AG20443 (cell line): ENCODE measurements around the gene EVA1C.
A peak's percentile ranks its signal among the peaks of the same experiment; 100 is the strongest.
"Not testable (repeated sequence)": the region's sequence is repeated elsewhere in the genome, so short reads cannot be mapped to it uniquely, and the experiment has no call there.

Source experiments
- DNase-seq: peaks from one replicate; pipeline ENCODE4 v3.0.0; 2012; ENCODE audit warnings: low spot score, mixed read lengths

The EVA1C gene

DNA sequence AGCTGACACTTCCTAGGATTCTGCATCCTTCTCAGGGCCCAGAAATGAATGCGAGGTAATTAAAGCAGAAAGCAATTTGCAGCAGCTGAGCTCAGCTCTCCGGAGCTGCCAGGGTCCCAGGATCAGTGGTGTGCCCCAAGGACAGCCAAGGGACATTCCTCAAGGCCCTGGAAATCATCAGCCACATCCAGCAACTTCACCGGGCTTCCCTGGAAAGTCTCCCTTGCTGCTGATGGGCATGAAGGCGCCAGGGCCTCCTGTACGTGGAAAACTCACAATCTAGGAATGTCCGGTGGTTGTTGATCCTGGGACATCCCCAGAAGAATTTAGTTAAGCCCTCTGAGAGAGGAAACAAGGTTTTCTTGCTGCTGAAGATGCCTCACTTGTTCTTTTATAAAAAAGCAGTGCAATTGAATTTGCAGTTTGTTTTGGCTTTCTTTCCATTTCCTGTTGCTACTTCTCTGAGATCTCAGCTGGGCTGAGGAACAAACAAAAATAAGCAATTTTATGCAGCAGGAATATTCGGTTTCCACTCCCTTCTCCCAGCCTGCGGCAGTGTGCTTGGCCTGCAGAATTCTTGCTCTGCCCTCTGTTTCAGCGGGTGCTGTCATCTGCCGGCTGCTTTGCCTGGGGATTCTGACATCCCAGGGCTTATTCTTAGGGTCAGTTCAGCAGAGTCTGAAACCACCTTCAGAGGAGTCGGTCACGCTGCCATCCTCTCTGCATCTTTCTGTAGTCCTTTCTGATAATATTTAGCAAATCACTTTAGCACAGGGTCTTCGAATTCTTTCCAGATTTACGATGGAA, 86.9 kb downstream of the EVA1C start:
- peak; percentile 52 for DNase-seq

DNA sequence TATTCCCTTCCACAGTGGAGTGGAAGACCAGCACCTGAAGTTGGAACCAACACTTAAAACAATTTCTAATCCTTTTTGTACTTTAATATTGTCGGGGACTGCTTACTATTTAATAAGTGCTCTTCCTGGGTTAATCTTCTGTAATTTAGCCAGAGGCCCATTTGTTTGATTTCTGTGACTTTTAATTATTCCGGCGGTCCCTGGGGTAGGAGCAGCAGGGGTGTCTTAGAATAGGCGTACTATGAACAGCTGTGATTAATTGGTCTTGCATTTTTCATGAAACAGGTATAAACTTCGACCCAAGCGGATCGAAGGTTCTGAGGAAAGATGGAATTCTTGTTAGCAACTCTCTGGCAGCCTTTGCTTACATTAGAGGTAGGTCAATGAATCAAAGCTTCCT, 91.1 kb downstream of the EVA1C start:
- not testable (repeated sequence) for DNase-seq

DNA sequence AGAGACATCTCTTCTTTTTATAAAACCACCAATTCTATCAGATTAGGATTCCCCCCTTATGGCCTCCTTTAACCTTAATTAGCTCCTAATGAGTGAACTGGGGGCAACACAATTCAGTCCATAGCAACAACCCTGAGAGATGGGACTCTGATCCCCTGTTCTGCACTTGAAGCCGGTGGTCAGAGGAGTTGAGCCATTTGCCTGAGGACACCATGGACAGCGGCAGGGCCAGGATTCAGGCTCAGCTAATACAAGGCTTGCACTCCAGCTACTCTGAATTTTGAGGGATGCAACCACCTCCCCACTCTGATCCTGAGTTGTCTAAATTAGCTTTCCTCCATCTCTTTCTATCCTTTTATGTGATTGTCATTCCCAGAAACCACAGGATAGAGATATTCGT, 93.3 kb downstream of the EVA1C start:
- not testable (repeated sequence) for DNase-seq

DNA sequence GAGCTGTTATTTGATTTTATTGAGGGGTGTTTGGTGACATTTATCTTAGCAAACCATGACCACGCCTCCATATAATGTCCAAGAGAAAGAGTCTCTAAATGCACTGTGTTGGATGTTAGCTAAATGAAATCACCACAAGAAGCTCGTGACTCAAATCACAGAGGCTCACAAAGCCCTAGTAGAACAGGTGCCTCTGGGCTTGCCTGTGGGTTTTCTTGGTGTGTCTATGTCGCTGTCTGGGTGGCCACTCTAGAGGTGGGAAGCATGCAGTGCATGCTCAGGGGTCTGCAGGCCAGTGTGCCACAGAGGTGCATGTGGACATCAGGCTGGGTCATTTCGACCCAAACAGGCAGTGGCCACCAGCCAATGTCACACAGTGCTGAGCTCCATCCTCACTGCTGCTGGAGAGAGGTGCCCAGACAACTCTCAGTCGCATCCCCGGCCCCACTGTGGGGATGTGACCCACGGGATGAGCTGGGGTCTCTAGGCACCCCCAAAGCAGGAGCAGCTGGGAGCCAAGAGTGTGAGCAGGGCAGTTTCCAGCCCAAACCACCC, 94.0 kb downstream of the EVA1C start:
- DNase-seq, result not testable (repeated sequence)

DNA sequence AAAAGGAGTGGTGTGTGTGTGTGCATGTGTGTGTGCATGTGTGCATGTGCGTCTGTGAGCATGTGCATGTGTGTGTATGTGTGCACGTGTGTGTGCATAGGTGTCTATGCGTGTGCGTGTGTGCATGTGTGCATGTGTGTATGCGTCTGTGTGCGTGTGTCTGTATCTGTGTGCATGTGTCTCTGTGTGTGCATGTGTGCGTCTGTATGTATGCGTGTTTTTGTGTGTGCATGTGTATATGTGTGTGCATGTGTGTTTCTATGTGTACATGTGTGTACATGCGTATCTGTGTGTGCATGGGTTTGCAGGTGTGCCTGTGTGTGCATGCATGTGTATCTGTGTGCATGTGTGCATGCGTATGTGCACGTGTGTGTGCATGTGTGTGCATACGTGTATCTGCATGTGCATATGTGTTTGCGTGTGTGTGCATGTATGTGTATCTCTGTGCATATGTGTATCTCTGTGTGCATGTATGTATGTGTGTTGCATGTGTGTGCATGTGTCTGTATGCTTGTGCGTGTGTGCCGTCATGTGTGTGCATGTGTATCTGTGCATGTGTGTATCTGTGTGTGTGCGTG, 94.9 kb downstream of the EVA1C start:
- DNase-seq, result no peak

DNA sequence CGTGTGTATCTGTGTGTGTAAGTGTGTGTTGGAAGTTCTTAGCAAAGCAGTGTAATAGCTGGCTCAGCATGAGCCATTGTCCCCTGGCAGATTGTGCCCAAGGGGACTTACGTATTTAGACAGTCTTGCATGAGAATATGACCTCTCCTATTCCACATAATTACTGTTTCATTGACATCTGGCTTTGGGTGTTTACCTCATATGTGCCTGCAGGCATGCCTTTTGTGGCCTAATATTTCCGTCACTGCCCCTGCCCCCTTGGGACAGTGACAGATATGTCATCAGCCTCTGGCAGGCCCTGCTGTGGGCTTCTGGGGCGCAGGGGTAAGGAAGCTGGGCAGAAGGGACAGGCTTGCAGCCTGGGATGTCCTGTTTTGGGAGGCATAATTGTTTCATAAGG, 95.5 kb downstream of the EVA1C start:
- not testable (repeated sequence) for DNase-seq

DNA sequence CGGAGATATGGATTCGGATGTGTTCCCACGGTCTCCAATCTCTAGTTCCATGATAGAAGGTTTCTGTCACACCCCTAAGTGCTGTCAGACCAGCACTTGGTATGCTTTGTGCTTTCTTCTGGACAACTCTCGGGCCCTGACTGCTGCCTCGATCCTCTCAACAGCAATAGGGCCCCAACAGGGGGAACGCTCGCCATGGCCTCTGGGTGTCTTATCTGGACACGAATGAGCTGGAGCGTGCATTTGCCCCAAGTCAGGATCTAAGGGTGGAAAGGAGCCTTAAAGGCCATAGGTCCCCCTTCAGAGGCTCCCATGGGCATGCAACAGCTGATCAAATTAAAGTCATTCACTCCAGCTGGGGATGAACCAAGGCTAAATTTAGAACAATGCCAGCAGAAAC, 96.1 kb downstream of the EVA1C start:
- no peak for DNase-seq

DNA sequence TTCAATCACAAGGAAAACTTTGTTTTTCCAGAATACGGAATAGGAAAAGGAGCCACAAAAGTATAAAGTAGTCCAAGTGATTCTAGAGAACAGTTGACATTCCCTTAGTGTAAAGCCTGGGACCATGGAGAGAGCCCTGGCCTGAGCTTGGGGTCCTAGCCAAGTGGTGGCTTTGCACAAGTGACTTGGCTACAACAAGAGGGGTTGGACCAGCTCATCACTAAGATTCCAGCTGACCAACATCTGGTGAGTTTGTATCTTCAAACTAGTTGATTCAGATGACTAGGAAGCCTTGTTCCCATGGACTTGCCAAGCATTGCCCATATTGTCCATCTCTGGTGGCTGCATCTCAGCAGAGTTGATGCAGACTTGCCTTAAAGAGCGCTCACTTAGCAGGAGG, 96.5 kb downstream of the EVA1C start:
- not testable (repeated sequence) for DNase-seq

DNA sequence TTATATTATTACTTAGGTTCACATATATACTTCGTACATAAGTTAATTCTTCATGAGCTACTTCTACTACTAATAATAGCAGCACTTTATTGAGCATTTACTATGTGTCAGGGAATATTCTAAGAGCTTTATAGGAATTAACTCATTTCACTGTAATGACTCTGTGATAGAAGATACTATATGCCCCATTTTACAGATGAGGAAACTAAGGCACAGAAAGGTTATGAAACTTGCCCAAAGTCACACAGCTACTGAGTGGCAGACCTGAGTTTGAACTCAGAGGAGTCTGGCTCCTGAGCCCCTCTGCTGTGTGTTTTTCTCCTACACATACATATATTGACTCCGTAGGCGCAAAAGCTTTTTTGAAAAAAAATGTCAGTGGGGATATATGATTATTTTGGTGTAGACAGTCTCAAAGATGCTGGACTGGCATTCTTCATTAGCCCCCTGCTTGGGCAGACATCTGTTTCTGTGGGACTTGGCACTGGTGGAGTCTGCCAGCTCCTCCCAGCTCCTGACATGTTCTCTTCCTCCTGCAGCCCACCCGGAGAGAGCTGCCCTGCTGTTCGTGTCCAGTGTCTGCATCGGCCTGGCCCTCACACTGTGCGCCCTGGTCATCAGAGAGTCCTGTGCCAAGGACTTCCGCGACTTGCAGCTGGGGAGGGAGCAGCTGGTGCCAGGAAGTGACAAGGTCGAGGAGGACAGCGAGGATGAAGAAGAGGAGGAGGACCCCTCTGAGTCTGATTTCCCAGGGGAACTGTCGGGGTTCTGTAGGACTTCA, 102.0 kb downstream of the EVA1C start:
- no peak for DNase-seq

DNA sequence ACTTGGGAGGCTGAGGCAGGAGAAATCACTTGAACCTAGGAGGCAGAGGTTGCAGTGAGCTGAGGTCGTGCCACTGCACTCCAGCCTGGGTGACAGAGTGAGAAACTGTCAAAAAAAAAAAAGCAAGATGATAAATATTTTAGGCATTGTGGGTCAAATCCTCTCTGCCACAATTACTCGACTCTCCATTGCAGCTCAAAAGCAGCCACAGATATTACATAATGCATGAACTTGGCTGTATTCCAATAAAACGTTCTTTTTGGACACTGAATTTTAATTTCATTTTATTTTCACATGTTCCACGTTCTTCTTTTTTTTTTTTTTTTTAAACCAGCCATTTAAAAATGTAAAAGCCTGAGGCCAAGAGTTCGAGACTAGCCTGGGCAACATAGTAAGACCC, 103.4 kb downstream of the EVA1C start:
- no peak for DNase-seq

DNA sequence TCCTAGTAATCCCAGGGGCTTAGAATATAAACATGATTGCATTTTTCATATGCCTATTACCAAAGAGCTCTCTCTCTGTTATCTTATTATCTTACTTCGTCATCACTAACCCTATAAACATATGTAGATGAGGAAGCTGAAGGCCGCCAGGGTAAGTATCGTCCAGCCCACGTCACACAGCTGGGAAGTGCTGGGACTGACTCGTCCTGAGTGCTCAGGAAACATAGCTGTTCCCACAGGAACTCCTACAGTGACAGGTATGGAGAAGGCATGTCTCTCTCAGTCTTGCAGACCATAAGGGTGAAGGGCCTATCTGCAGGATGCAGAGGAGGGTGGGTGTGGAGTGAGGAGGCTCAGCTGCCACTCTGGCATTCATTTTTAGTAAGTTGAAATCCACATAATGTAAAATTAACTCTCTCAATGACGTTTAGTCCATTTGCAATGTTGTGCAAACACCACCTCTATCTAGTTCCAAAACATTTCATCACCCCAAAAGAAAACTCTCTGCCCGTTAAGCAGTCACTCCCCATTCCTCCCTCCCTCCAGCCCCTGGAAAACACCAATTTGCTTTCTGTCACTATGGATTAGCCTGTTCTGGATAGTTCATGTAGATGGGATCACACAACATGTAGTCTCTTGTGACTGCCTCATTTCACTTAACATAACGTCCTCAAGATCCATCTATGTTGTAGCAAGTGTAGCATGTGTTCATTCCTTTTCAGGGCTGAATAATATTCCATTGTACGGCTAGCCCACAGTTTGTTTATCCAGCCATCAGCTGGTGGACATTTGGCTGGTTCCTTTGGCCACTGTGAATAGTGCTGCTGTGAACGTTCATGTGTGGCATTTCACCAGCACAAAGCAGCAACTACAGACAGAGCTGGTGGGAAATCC, 104.5 kb downstream of the EVA1C start:
- DNase-seq, result peak; percentile 74

DNA sequence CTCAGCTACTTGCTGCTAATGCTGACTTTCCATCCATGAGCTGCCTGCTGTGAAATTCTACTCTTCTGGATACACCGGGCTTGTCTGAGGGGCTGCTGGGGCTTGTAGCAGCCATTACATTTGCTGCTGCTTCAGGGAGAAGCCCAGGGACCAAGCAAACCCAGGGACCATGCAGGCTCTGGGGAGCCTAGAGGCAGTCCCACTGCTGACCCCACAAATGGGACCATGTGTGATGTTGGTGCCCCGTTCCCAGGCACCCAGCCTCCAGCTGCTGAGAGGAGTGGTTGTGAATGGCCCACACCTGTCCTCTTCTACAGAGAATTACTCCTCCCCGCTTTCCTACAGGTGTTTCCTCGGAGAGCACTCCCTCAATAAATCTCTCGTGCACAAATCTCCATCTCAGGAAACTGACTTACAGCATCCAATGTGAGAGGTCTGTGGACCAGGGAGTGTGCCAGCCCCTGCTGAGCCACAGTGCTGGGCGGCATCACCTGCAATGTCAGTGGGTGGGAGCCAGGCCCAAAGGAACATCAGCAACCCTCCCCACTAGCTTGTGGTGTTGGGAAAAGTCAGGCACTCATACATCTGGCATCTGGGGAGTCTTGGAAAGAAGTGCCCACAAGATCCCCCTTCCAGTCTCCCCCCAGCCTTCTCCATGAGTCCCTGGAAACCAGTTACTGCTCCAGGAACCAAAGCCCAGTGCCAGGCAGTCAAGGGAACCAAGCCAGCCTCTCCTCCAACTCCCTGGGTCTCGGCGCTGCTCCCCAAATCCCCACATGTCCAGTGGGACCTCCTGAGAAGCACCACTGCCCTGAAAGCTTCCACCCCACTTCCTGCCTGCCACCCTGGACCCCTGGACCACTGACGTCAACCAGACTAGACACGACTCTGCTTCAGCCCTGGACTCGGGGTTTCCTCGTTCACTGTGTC, 107.7 kb downstream of the EVA1C start:
- DNase-seq, result no peak

DNA sequence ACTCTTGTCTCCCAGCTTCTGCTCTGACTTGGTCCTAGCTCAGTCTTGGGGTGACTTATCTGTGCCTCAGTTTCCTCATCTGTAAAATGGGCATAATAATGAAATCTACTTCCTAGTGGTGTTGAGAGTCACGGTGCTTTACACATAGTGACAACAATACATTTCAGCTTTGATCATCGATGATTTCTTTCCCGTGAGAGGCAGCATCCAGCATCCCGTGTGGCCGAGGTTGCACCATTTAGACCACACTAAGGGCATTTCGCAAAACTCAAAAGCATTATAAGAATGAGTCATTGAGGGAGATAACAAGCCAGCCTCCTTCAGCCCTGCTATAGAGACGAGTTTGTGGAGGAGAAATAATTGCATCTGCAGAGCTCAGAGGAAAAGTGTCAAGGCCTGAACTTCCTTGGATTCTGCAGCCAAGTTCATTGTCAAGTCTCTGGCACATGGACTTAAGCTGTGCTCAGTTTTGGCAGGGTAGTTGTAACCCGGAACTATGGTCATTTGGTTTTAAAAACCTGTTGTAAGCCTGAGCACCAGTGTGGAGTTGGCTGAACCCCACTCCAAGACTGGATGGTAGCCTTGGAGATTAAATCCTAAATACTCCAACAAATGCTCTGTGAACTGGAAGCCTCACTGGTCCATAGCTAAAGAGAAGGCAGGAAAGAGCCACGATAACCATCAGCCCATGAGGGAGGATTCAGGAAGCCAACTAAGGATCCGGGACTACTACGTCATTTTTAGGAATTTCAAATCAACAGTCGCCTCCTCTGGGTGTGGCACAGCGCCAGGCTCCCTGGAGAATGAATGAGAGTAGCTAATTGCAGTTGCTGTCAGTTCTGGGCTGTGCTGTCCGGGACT, 108.6 kb downstream of the EVA1C start:
- DNase-seq, result peak; percentile 88

DNA sequence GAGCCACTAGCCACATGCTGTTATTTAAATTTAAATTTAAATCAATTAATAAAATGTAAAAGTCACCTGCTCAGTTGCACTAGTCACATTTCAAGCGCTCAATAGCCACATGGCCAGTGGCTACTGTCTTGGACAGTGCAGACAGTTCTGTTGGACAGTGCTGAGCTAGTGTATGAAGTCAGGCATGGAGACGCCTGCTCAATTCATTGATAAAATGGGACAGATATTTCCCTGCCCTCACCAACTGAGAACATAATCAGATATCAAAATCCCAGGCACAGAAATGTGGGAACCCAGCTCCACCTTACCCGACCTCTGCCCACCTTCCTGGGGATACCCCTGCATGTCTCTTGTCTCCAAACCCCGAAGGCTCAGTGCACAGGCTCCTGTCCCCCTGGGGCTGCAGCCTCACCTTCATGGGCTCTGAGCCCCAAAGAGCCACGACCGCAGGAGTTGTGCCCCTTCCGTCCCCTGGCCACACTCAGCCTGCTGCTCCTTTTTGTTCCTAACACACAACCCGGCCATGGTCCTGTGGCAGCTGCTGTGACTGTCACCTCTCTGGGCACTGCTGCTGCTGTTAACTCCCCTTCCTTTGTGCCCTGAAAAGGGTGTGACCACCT, 109.3 kb downstream of the EVA1C start:
- no peak for DNase-seq

DNA sequence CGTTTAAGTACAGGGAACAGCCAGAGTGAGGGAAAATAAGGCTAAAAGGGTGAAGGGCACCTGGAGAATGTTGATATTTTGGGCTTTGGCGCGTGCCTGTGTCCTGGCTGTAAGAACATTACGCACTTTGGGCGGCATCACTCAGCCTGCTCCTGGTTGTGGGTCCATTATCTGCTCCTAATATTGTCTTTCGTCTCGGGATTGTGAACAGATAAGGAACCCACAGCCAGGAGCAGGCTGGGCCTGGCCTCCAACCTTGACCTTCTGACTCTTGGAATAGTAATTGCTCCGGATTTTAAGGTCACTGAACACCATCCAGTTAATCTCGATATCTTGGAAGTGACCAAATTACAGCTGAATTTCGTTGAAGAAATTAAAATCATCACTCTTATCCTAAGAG, 111.0 kb downstream of the EVA1C start:
- no peak for DNase-seq

DNA sequence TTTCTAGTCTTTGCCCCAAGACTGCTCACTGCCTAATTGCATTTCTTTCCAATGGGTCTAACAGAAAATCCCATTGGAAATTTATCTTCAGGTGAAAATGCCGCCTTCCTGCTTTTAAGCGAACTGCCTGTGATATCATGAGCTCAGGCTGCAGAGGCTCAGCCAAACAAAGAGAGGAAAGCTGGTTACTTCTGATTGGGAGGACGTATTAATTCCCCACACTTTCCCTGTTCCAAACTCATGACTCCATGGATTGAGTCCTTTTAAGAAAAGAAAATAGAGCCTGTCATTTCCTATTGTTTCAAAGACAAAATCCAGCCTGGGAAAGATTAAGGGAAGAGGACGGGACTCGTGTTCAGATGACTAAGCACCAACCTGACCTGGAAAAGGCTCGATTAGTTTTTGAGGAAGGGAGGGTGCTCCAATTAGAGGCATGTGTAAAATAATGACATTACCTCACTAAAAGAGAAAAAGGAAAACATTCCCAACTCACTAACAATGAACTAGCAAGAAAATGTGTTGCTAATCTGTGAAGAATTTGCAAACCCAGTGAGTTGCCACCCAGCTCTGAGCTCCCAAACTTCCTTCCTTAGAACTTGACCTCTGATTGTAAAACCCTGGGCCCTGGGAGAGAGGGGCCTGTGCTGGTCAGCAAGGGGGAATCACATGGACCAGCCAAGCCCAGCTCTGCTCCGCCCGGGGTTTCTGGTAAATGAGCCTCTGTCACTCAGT, 111.6 kb downstream of the EVA1C start:
- DNase-seq, result peak; percentile 72

DNA sequence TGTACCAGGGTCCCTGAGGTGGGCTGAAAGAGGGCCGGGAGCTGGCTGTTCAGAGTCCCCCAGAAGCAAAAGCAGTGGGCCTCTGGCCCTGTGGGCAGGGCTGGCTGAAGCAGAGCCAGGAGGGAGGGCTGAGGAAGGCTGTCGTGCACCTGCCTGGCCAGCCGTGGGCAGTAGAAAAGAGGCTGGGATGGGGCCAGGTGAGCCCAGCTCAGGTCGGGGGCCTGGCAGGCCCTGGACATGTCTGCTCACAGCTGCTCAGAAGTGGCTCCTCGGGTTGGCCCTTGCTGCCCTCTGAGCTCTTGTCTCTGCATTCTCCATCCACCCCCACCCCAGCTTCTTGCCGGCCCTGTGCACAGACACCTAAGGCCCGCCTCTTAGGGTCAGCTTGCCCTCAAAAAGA, 112.8 kb downstream of the EVA1C start:
- DNase-seq, result no peak

DNA sequence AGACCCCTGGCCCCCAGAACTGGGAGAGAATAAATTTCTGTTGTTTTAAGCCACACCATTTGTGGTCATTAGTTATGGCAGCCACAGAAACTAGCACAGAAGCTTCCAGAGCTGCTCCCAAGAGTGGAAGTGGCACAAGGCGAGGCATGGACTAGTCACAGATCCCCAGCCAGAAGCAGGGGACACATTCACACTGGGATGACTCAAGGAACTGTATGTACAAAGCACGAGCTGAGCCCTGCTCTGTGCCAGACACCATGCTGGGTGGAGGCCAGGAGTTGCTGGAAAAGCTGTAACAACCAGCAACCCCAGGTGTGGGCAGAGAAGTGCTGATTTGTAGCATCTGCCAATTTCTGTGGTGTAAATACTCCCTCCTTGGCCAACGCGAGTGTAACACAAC, 117.2 kb downstream of the EVA1C start:
- DNase-seq, result no peak
